Mesenchymal stem cell (in vitro differentiated cells and primary cell): ENCODE measurements around the gene ARMC9.

Experiments
- DNase-seq: peaks from one replicate; pipeline ENCODE4 v3.0.0-alpha.2; 2013
- H2AFZ ChIP-seq: one replicate; pipeline ENCODE4 v1.6.1; 2013; ENCODE audit warnings: low read depth, mild to moderate bottlenecking, control low read depth, inconsistent platforms, low read length, moderate library complexity
- H2AK5ac ChIP-seq: 2 replicates; pipeline ENCODE4 v1.6.1; 2013; ENCODE audit warnings: low read length, moderate library complexity, mild to moderate bottlenecking, inconsistent platforms; ENCODE audit not compliant: severe bottlenecking
- H2BK120ac ChIP-seq: one replicate; pipeline ENCODE4 v1.6.1; 2013; ENCODE audit warnings: low read depth, mild to moderate bottlenecking, inconsistent platforms, low read length, moderate library complexity
- H2BK12ac ChIP-seq, 2 experiments: one replicate each; pipeline ENCODE4 v1.6.1; 2013; ENCODE audit warnings: inconsistent platforms in 2 of 2, low read length in 2 of 2, mild to moderate bottlenecking in 2 of 2, moderate library complexity in 2 of 2, control low read depth in 1 of 2
- H2BK15ac ChIP-seq: one replicate; pipeline ENCODE4 v1.6.1; 2013; ENCODE audit warnings: mild to moderate bottlenecking, low read depth, inconsistent platforms; ENCODE audit not compliant: poor library complexity, severe bottlenecking
- H2BK5ac ChIP-seq: 2 replicates; pipeline ENCODE4 v1.6.1; 2013; ENCODE audit warnings: low read depth, mild to moderate bottlenecking, low read length, control low read depth, inconsistent platforms; ENCODE audit not compliant: poor library complexity, severe bottlenecking
- H3K14ac ChIP-seq, 2 experiments: one replicate each; pipeline ENCODE4 v1.6.1; 2013; ENCODE audit warnings: inconsistent platforms in 2 of 2, low read length in 2 of 2, control low read depth in 1 of 2, mild to moderate bottlenecking in 1 of 2, moderate library complexity in 1 of 2
- H3K18ac ChIP-seq, 2 experiments: one replicate each; pipeline ENCODE4 v1.6.1; 2013; ENCODE audit warnings: inconsistent platforms in 2 of 2, low read length in 2 of 2, control low read depth in 1 of 2, low read depth in 1 of 2, mild to moderate bottlenecking in 1 of 2
- H3K23ac ChIP-seq, 2 experiments: one replicate each; pipeline ENCODE4 v1.6.1; 2013; ENCODE audit warnings: inconsistent platforms in 2 of 2, low read length in 2 of 2, mild to moderate bottlenecking in 2 of 2, moderate library complexity in 2 of 2, control low read depth in 1 of 2
- H3K27ac ChIP-seq: 2 replicates; pipeline ENCODE4 v1.5.1; 2013; ENCODE audit warnings: mild to moderate bottlenecking, moderate library complexity, low read length, control low read depth, inconsistent platforms; ENCODE audit not compliant: poor library complexity, severe bottlenecking
- H3K27me3 ChIP-seq, 2 experiments: 2 replicates each; pipeline versions ENCODE4 v1.6.1 to v1.7.0; 2013; ENCODE audit warnings: low read length in 2 of 2, mild to moderate bottlenecking in 2 of 2, moderate library complexity in 2 of 2, control low read depth in 1 of 2, inconsistent platforms in 1 of 2; ENCODE audit not compliant: control insufficient read depth in 1 of 2, insufficient read depth in 1 of 2
- H3K36me3 ChIP-seq, 2 experiments: 2 replicates each; pipeline versions ENCODE4 v1.6.1 to v1.7.0; 2013; ENCODE audit warnings: low read length in 2 of 2, control low read depth in 1 of 2, inconsistent platforms in 1 of 2, low read depth in 1 of 2, mild to moderate bottlenecking in 1 of 2; ENCODE audit not compliant: insufficient read depth in 2 of 2, control insufficient read depth in 1 of 2
- H3K4ac ChIP-seq, 2 experiments: one replicate each; pipeline ENCODE4 v1.6.1; 2013; ENCODE audit warnings: inconsistent platforms in 2 of 2, low read length in 2 of 2, mild to moderate bottlenecking in 2 of 2, moderate library complexity in 2 of 2, control low read depth in 1 of 2, low read depth in 1 of 2
- H3K4me1 ChIP-seq: 2 replicates; pipeline ENCODE4 v1.6.1; 2013; ENCODE audit warnings: low read depth, low read length, control low read depth; ENCODE audit not compliant: control insufficient read depth, insufficient read depth
- H3K4me2 ChIP-seq: 2 replicates; pipeline ENCODE4 v1.6.1; 2013; ENCODE audit warnings: low read length, mild to moderate bottlenecking, inconsistent platforms; ENCODE audit not compliant: poor library complexity, severe bottlenecking
- H3K4me3 ChIP-seq, 2 experiments: 2 replicates each; pipeline versions ENCODE4 v1.5.1 to v1.7.0; 2013; ENCODE audit warnings: low read length in 2 of 2, mild to moderate bottlenecking in 2 of 2, control low read depth in 1 of 2, low read depth in 1 of 2; ENCODE audit not compliant: insufficient read depth in 1 of 2
- H3K79me1 ChIP-seq: replicated peaks from 2 replicates; pipeline ENCODE4 v1.6.1; 2013; ENCODE audit warnings: mild to moderate bottlenecking, control low read depth, low read length, inconsistent platforms; ENCODE audit not compliant: poor library complexity, severe bottlenecking
- H3K9ac ChIP-seq: 2 replicates; pipeline ENCODE4 v1.7.0; 2013; ENCODE audit warnings: mild to moderate bottlenecking, low read length, moderate library complexity
- H3K9me3 ChIP-seq: 2 replicates; pipeline ENCODE4 v1.7.0; 2013; ENCODE audit warnings: mild to moderate bottlenecking, low read length; ENCODE audit not compliant: control insufficient read depth
- H4K8ac ChIP-seq: one replicate; pipeline ENCODE4 v1.6.1; 2013; ENCODE audit warnings: inconsistent platforms, mild to moderate bottlenecking, low read length, moderate library complexity
- H4K91ac ChIP-seq: one replicate; pipeline ENCODE4 v1.6.1; 2013; ENCODE audit warnings: mild to moderate bottlenecking, low read length, inconsistent platforms
- WGBS: methylation state at CpG from one replicate; pipeline ENCODE4 v1.1.7; 2013; ENCODE audit warnings: mixed read lengths; 5-methylcytosine and 5-hydroxymethylcytosine counted together

ARMC9 gene

GRCh38 chr2:231243866-231244265 is 45.4 kb downstream of the ARMC9 start:
- Histone ChIP-seq H3K18ac (no peak overlapping the region), H3K4me3 (no peak overlapping the region), H3K9me3 (no peaks in the 10 kb centered on the region), H4K8ac (no peak overlapping the region), H3K27ac (no peak overlapping the region), H3K14ac (no peak overlapping the region), H2BK12ac (no peak overlapping the region), H3K23ac (no peak overlapping the region), H3K4me2 (no peak overlapping the region), H3K4ac (no peak overlapping the region), H3K9ac (no peak overlapping the region), H2BK15ac (no peak overlapping the region), H3K27me3 (no peaks in the 10 kb centered on the region), H3K4me1 (peaks cover 4% of the 10 kb centered on the region), H2AK5ac (no peak overlapping the region), H3K36me3 (peaks cover 61 to 86% of the 10 kb centered on the region in 2 experiments), H4K91ac (no peak overlapping the region), H2AFZ (no peak overlapping the region), H2BK120ac (no peak overlapping the region), H2BK5ac (no peak overlapping the region), H3K79me1 (peaks cover 16% of the 10 kb centered on the region)
- DNase-seq = no peak
- WGBS = 98% methylated on average over 6 of the region's 7 CpGs

- 96% methylated on average over 11 of the region's 15 CpGs for WGBS
- no peak overlapping the region for H3K9ac ChIP-seq
- peaks cover 21% of the 10 kb centered on the region for H3K79me1 ChIP-seq
- no peak overlapping the region for H2BK5ac ChIP-seq
- H2AK5ac ChIP-seq = no peak overlapping the region
- peak overlapping the region in 1 of 2 experiments; percentile 43 for H3K18ac ChIP-seq
- H2BK12ac ChIP-seq = peak overlapping the region in 1 of 2 experiments; percentile 54
- H3K4me2 ChIP-seq = no peak overlapping the region
- H3K14ac ChIP-seq = no peak overlapping the region
- H3K27me3 ChIP-seq = no peaks in the 10 kb centered on the region
- H3K4me3 ChIP-seq = no peak overlapping the region
- no peak overlapping the region for H2BK15ac ChIP-seq
- H3K27ac ChIP-seq = no peak overlapping the region
- H3K9me3 ChIP-seq = no peaks in the 10 kb centered on the region
- no peak for DNase-seq
- no peak overlapping the region for H4K91ac ChIP-seq
- peaks cover 62 to 86% of the 10 kb centered on the region in 2 experiments for H3K36me3 ChIP-seq
- H2AFZ ChIP-seq = no peak overlapping the region
- H3K23ac ChIP-seq = no peak overlapping the region
- H2BK120ac ChIP-seq = no peak overlapping the region
- H4K8ac ChIP-seq = peak overlapping the region; percentile 57
- H3K4ac ChIP-seq = no peak overlapping the region
- H3K4me1 ChIP-seq = peaks cover 4% of the 10 kb centered on the region
Observed at GRCh38 chr2:231244382-231245248, 46.2 kb downstream of the ARMC9 start.

- no peak for DNase-seq
- H2AK5ac ChIP-seq = no peak overlapping the region
- no peak overlapping the region for H3K9ac ChIP-seq
- H2BK120ac ChIP-seq = no peak overlapping the region
- no peaks in the 10 kb centered on the region for H3K27me3 ChIP-seq
- peaks cover 20% of the 10 kb centered on the region for H3K79me1 ChIP-seq
- H3K4me3 ChIP-seq = no peak overlapping the region
- H3K18ac ChIP-seq = no peak overlapping the region
- H2BK12ac ChIP-seq = no peak overlapping the region
- no peaks in the 10 kb centered on the region for H3K9me3 ChIP-seq
- no peak overlapping the region for H3K14ac ChIP-seq
- WGBS = 86% methylated on average over 6 of the region's 14 CpGs
- no peak overlapping the region for H3K4ac ChIP-seq
- no peak overlapping the region for H3K23ac ChIP-seq
- H4K91ac ChIP-seq = no peak overlapping the region
- peaks cover 4% of the 10 kb centered on the region for H3K4me1 ChIP-seq
- no peak overlapping the region for H3K4me2 ChIP-seq
- H2BK5ac ChIP-seq = no peak overlapping the region
- no peak overlapping the region for H2AFZ ChIP-seq
- H4K8ac ChIP-seq = no peak overlapping the region
- no peak overlapping the region for H3K27ac ChIP-seq
- no peak overlapping the region for H2BK15ac ChIP-seq
- peaks cover 62 to 84% of the 10 kb centered on the region in 2 experiments for H3K36me3 ChIP-seq
Observed at GRCh38 chr2:231245249-231246094, 47.0 kb downstream of the ARMC9 start.
